NCI-H187 (cell line): ENCODE data around the gene TNFRSF1B.

Experiments used
- DNase-seq, 2 experiments: peaks; one replicate each; lab custom pipeline; 2025; lab: John Stamatoyannopoulos, UW

TNFRSF1B gene

GRCh38 chr1:12166834-12167492 lies at the start of gene TNFRSF1B:
TNFRSF1B (plus strand) TSS chr1:12166991; CDS start chr1:12167092, 101 bp downstream.
- DNase-seq, result no peak

- DNase-seq, result no peak
Measured at GRCh38 chr1:12121212-12122003, 45.4 kb upstream of the TNFRSF1B start.

GRCh38 chr1:12123172-12123571 lies 43.6 kb upstream of the TNFRSF1B start:
- DNase-seq, result no peak

GRCh38 chr1:12124693-12125421 lies 41.9 kb upstream of the TNFRSF1B start:
- peak in 1 of 2 experiments; percentile 22 for DNase-seq

- no peak for DNase-seq
Measured at GRCh38 chr1:12125422-12126355, 41.1 kb upstream of the TNFRSF1B start.

- no peak for DNase-seq
Measured at GRCh38 chr1:12126781-12127180, 40.0 kb upstream of the TNFRSF1B start.

- no peak for DNase-seq
Measured at GRCh38 chr1:12127206-12127810, 39.5 kb upstream of the TNFRSF1B start.

- no peak for DNase-seq
Measured at GRCh38 chr1:12128120-12128519, 38.7 kb upstream of the TNFRSF1B start.

- DNase-seq, result no peak
Measured at GRCh38 chr1:12129624-12130023, 37.2 kb upstream of the TNFRSF1B start.

GRCh38 chr1:12130466-12131130 lies 36.2 kb upstream of the TNFRSF1B start:
- DNase-seq, result no peak

GRCh38 chr1:12132078-12132477 lies 34.7 kb upstream of the TNFRSF1B start:
- DNase-seq, result no peak

- DNase-seq, result no peak
Measured at GRCh38 chr1:12134716-12135115, 32.1 kb upstream of the TNFRSF1B start.

GRCh38 chr1:12135612-12136011 lies 31.2 kb upstream of the TNFRSF1B start:
- DNase-seq, result no peak

- no peak for DNase-seq
Measured at GRCh38 chr1:12136916-12137610, 29.7 kb upstream of the TNFRSF1B start.

GRCh38 chr1:12138196-12139168 lies 28.3 kb upstream of the TNFRSF1B start:
- DNase-seq, result no peak

GRCh38 chr1:12140016-12140415 lies 26.8 kb upstream of the TNFRSF1B start:
- DNase-seq, result no peak

- DNase-seq, result no peak
Measured at GRCh38 chr1:12140515-12141162, 26.2 kb upstream of the TNFRSF1B start.

- no peak for DNase-seq
Measured at GRCh38 chr1:12141163-12141850, 25.5 kb upstream of the TNFRSF1B start.
